Measurements from ENCODE around the gene LHFPL6.

GRCh38 chr13:39377699-39378098 is 225.3 kb downstream of the LHFPL6 start:
- TF ChIP-seq CTCF (IDR thresholded peaks at IDR 0.05 in 2 of 3, conservative IDR thresholded peaks at IDR 0.05 in 1 of 3; ENCODE audit: insufficient read depth in 2 of 3, low read depth in 1 of 3, low read length in 3 of 3): no peak
- no peak for TF ChIP-seq ATF6 (CRISPR knock-in tag; IDR thresholded peaks at IDR 0.05)
- TF ChIP-seq EZH2 (IDR thresholded peaks at IDR 0.05; ENCODE audit: borderline replicate concordance, low read depth, low read length): no peak
- no peak for TF ChIP-seq DIDO1 (tag; IDR thresholded peaks at IDR 0.05; ENCODE audit: low read depth)
- no peak for TF ChIP-seq TRIM24 (IDR thresholded peaks at IDR 0.05)
- no peak for TF ChIP-seq MYNN (IDR thresholded peaks at IDR 0.05)
- TF ChIP-seq MYNN (CRISPR knock-in tag; IDR thresholded peaks at IDR 0.05): no peak
- no peak for TF ChIP-seq ELK1 (CRISPR knock-in tag; IDR thresholded peaks at IDR 0.05)
- TF ChIP-seq NR2C2 (CRISPR knock-in tag; IDR thresholded peaks at IDR 0.05): no peak
- no peak for TF ChIP-seq NR2C2 (tag; IDR thresholded peaks at IDR 0.05)
- TF ChIP-seq HLTF (IDR thresholded peaks at IDR 0.05): no peak
- TF ChIP-seq SOX6 (IDR thresholded peaks at IDR 0.05): no peak
- no peak for TF ChIP-seq ZNF707 (CRISPR knock-in tag; conservative IDR thresholded peaks at IDR 0.05)
